ENCODE measurements around the gene TPMT. TPM values are rescaled to one million over a fixed set of nuclear protein-coding genes. Genes with fewer than 3 reads are reported as not detected.
"Not testable (repeated sequence)": the region's sequence is repeated elsewhere in the genome, so short reads cannot be mapped to it uniquely, and the experiment has no call there.

The TPMT gene
- total RNA-seq (2014; rRNA removed; shearing (Covaris generic)), result 15.4 and 17.9 TPM in 2 replicates

GRCh38 chr6:18154507-18155149 is at the start of gene TPMT:
Gene TPMT (minus strand): TSS chr6:18155077. CDS start chr6:18149127, 5,950 bp downstream.
- no peak for DNase-seq (ENCODE audit: low spot score)

DNA sequence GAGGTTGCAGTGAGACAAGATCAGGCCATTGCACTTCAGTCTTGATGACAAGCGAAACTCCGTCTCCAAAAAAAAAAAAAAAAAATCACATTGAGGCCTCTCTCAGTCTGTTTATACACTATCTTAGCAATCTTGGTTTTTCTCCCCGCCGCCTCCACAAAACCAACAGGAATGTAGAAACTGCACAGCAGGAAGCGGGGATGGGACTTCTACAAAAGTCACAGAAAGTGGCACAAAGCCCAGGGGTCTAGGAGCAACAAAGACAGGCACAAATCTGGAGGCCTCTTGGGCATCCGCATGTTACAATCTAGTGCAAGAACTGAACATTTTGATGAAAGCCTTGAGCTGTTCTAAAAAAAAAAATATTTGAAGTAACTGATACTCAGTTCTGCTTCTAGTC is 48.9 kb upstream of the TPMT start:
- DNase-seq (ENCODE audit: low spot score), result no peak

DNA sequence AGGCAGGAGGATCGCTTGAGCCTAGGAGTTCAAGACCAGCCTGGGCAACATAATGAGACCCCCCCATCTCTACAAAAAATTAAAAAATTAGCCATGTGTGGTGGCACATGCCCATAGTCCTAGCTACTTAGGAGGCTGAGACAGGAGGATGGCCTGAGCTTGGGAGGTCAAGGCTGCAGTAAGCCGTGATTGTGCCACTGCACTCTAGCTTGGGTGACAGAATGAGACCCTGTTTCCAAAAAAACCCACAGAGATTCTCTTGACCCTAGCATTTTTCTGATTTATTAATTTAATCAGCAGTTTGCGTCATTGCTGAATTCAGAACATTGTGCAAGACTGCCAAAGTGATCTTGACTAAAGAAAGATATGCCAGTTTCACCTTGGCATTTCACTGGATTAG is 37.1 kb upstream of the TPMT start:
- no peak for DNase-seq (ENCODE audit: low spot score)

DNA sequence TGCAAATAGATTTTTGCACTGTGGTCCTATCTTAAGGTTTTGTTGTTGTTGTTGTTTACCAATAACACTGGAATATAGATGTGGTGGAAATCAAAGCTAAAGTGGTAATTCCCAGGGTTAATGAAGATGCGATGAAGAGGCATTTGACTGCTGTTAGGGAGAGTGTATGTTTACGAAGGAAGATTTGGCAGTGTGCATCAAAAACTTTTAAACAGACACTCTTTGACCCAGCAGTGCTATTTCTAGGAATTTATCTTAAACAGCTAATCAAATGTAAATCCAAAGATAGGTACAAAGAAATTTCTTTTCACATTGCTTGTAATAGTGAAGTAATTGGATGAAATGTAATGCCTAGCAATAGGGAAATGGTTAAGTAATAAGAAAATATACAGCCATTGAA is 34.3 kb upstream of the TPMT start:
- no peak for DNase-seq (ENCODE audit: low spot score)

GRCh38 chr6:18187701-18188100 is 32.8 kb upstream of the TPMT start:
- DNase-seq (ENCODE audit: low spot score), result no peak

DNA sequence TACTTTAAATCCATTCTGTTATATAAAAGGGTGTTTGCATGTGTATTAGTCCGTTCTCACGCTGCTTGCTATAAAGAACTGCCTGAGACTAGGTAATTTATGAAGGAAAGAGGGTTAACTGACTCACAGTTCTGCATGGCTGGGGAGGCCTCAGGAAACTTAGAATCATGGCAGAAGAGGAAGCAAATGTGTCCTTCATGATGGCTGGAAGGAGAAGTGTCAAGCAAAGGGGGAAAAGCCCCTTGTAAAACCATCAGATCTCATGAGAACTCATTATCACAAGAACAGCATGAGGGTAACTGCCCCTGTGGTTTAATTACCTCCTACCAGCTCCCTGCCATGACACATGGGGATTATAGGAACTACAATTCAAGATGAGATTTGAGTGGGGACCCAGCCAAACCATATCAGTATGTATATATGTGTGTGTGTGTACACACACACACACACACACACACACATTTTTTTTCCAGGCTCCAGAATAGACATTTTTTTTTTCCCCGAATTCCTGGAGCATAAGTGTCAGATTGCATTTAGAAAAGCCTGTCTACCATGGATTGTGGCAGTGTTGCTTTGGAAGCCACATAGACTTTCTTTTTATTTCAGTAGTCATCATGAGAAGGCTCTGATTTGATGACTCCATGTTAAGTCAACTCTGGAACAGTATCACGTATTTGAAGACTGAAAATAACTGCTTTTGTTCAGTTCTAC is 31.8 kb upstream of the TPMT start:
- no peak for DNase-seq (ENCODE audit: low spot score)

- no peak for DNase-seq (ENCODE audit: low spot score)
These were observed 31.2 kb upstream of the TPMT start for GRCh38 chr6:18186033-18186432.

GRCh38 chr6:18185624-18186023 is 30.7 kb upstream of the TPMT start:
- no peak for DNase-seq (ENCODE audit: low spot score)

DNA sequence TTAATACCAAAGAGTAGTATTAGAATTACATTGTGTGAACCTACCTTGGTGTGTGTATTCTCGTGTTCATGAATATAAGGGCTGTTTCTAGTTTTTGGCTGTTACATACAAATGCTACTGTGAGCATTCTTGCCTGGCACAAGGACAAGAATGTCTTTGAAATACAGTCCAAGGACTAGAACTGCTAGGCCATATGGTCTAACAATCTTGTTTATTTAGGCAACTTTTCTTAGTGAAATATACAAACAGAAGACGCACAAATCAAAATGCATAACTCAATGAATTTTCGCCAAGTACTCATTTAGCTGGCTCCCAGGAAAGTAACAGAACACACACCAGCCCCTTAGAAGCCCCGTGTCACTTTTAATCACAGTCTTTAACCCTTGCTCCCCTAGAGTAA is 28.9 kb upstream of the TPMT start:
- no peak for DNase-seq (ENCODE audit: low spot score)

DNA sequence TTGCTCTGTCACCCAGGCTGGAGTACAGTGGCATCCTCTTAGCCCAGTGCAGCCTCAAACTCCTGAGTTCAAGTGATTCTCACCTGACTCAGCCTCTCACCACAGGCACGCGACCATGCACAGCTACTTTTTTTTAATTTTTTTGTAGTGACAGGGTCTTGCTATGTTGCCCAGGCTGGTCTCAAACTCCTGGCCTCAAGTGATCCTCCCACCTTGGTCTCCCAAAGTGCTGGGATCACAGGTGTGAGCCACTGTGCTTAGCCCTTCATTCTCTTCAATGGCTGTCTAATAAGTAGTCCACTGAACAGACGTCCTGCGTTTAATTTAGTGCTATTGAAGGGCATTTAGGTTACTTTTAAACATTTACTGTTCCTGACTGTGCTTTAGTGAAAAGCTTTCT is 27.7 kb upstream of the TPMT start:
- no peak for DNase-seq (ENCODE audit: low spot score)

DNA sequence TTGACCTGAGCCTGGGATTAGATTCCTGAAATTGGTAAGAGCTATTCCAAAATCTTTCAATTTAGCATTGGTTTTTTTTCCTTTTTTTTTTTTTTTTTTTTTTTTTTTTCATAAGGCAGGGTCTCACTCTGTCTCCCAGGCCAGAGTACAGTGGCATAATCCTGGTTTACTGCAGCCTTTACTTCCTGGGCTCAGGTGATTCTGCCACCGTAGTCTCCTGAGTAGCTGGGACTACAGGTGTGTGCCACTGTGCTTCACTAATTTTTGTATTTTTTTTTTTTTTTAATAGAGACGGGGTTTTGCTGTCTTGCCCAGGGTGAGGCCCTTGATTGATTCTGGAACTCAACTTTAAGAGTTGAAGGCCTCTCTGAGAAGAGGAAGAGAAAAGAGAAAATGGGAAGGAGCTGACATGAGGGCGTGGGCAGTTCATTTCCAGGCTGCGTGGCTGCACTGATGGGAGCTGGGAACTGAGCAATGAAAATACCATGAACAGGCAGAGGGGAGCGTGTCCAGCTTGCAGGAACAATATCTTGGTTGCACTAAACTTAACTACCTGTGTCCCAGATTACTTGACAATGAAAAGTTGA is 25.0 kb upstream of the TPMT start:
- no peak for DNase-seq (ENCODE audit: low spot score)

DNA sequence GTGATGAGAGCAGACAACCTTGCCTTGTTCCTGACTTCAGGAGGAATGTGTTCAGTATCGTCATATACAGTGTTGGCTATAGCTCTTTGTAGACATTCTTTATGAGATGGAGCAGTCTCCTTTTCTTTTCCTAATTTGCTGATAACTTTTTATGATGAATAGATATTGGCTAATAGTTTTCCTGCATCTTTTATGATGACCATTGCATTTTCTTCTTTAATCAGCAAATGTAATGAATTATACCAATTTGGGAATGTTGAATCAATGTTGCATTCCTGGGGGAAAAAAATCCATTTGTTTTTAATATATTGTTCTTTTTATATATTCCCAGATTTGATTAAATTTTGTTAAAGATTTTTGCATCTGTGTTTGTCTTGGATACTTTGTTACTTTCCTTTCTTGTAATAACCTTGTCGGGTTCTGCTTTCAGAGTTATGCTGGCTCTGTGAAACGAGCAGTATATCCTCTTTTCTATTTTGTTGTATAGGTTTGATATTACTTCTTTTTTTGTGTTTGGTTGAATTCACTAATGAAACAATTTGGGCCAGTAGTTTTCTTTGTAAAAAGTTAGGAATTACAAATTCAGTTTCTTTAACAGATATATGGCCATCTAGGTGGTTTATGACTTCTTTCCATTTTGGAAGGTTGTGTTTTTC is 24.2 kb upstream of the TPMT start:
- DNase-seq (ENCODE audit: low spot score), result no peak

GRCh38 chr6:18177286-18177965 is 22.5 kb upstream of the TPMT start:
- no peak for DNase-seq (ENCODE audit: low spot score)

DNA sequence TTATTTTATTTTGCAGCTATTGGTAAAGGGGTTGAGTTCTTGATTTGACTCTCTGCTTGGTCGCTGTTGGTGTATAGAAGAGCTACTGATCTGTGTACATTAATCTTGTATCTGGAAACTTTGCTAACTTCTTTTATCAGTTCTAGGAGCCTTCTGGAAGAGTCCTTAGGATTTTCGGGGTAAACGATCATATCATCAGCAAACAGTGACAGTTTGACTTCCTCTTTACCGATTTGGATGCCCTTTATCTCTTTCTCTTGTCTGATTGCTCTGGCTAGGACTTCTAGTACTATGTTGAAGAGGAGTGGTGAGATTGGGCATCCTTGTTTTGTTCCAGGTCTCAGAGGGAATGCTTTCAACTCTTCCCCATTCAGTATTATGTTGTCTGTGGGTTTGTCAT is 21.3 kb upstream of the TPMT start:
- DNase-seq (ENCODE audit: low spot score), result not testable (repeated sequence)

GRCh38 chr6:18171871-18172270 is 17.0 kb upstream of the TPMT start:
- DNase-seq (ENCODE audit: low spot score), result no peak

DNA sequence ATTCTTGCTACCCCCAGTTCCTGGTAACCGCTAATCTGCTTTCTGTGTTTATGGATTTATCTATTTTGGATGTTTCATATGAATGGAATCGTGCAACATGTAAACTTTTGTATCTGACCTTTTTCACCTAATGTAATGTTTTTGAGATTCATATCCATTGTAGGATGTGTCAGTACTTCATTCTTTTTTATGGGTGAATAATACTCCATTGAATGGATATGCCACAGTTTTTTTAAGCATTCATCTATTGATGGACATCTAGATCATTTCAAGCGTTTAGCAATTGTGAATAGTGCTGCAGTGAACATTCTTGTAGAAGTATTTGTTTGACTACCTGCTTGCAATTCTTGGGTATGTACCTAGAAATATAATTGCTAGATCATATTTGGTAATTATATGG is 13.4 kb upstream of the TPMT start:
- no peak for DNase-seq (ENCODE audit: low spot score)

- no peak for DNase-seq (ENCODE audit: low spot score)
These were observed 11.6 kb upstream of the TPMT start for GRCh38 chr6:18166312-18167036.

DNA sequence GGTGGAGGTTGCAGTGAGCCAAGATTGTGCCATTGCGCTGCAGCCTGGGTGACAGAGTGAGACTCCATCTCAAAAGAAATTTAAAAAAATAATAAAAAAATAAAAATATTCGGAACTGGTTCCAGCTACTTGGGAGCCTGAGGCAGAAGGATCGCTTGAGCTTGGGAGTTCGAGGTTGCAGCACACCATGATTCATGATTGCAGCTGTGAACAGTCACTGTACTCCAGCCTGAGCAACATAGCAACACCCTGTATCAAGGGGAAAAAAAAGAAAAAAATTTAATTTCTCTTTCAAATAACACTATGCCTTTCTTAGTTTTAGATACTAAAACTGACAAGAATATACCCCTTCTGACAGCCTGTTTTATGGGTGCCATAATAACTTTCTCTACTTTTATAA is 10.9 kb upstream of the TPMT start:
- DNase-seq (ENCODE audit: low spot score), result no peak

DNA sequence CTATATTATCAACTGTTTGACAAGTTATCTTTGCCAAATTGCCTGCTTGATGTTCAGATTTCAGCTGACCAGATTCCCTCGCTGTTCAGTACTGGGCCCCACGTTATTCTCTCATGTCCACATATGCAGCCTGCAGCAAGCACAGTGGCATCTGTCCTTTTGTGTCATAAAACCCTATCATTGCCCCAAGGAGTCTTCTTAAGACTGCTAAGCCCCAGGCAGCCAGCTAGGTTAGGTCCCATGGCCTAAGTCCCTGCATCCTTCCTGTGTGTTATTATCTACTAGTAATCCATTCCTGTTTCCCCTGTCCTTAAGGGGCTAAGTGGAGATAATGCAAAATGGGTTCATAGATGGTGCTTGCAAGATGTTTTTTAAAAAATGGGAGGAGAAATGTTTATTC is 7.5 kb upstream of the TPMT start:
- DNase-seq (ENCODE audit: low spot score), result no peak

DNA sequence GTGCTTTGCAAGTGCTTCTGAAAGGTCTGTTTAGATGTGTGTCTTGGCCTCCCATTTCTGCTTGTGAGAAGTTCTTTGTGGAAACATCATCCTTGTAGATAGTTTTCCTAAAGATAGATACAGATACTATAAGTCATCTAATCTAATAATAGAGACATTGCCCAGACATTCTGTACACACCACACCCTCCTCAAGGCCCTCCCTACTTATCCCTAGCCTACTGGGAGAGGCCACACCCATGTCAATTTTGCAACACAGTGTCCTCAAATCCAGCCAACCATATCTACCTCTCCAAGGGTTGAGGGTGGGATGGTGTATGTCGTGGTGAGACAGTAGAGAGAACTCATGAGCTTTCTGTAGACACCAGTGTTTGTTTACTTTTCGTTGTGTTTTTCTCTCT is 6.6 kb upstream of the TPMT start:
- DNase-seq (ENCODE audit: low spot score), result no peak

DNA sequence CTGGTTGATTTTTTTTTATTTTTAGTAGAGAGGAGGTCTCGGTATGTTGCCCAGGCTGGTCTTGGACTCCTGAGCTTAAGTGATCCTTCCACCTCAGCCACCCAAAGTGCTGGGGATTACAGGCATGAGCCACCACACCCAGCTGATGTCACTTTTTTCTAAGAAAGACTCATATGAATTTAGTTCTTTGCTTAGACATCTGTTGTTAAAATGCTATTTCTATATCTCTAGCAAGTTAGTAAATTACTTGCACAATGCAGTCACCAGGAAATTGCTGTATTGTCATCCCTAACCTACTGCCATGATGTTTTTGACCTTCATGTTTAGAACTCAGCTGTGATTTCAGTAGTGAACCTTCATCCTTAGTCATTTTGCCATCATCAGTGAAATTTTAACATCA is 6.0 kb upstream of the TPMT start:
- DNase-seq (ENCODE audit: low spot score), result no peak

Measured in A172 (cell line).